Ectodermal cell (in vitro differentiated cells): ENCODE results near the gene DPM2.

ENCODE experiments used
- H3K27ac ChIP-seq: 2 replicates; pipeline ENCODE4 v1.7.0; 2013; ENCODE audit warnings: mild to moderate bottlenecking, low read depth, low read length; ENCODE audit not compliant: insufficient read depth, poor library complexity, severe bottlenecking
- H3K27me3 ChIP-seq: 2 replicates; pipeline ENCODE4 v1.7.0; 2013; ENCODE audit warnings: mild to moderate bottlenecking, low read length; ENCODE audit not compliant: insufficient read depth, control insufficient read depth, poor library complexity, severe bottlenecking
- H3K36me3 ChIP-seq: one replicate; pipeline ENCODE4 v1.7.0; 2013; ENCODE audit warnings: low read length; ENCODE audit not compliant: control insufficient read depth, insufficient read depth
- H3K4me1 ChIP-seq: one replicate; pipeline ENCODE4 v1.7.0; 2013; ENCODE audit warnings: low read length; ENCODE audit not compliant: control insufficient read depth, insufficient read depth
- H3K4me3 ChIP-seq: 2 replicates; pipeline ENCODE4 v1.7.0; 2013; ENCODE audit warnings: low read depth, low read length, control low read depth; ENCODE audit not compliant: insufficient read depth
- H3K9me3 ChIP-seq: 2 replicates; pipeline ENCODE4 v1.7.0; 2013; ENCODE audit warnings: mild to moderate bottlenecking, low read length, moderate library complexity; ENCODE audit not compliant: control insufficient read depth
- WGBS, 2 experiments: methylation state at CpG; one replicate each; pipeline ENCODE4 v1.1.7; 2013; ENCODE audit warnings: missing lambda C conversion rate in 2 of 2; 5-methylcytosine and 5-hydroxymethylcytosine counted together

The DPM2 gene

GRCh38 chr9:127972236-127972871 lies 34.7 kb upstream of the DPM2 start:
- no peaks in the 10 kb centered on the region for H3K27me3 ChIP-seq
- H3K4me1 ChIP-seq = peaks cover 63% of the 10 kb centered on the region
- H3K4me3 ChIP-seq = no peak overlapping the region
- 85 to 89% methylated on average over 12 of the region's 12 CpGs for WGBS, 2 experiments
- H3K9me3 ChIP-seq = no peaks in the 10 kb centered on the region
- peak overlapping the region; percentile 23 for H3K27ac ChIP-seq
- no peaks in the 10 kb centered on the region for H3K36me3 ChIP-seq

GRCh38 chr9:127971357-127972235 lies 33.9 kb upstream of the DPM2 start:
- no peaks in the 10 kb centered on the region for H3K9me3 ChIP-seq
- H3K4me3 ChIP-seq = no peak overlapping the region
- H3K36me3 ChIP-seq = no peaks in the 10 kb centered on the region
- H3K27me3 ChIP-seq = no peaks in the 10 kb centered on the region
- peaks cover 56% of the 10 kb centered on the region for H3K4me1 ChIP-seq
- H3K27ac ChIP-seq = peak overlapping the region; percentile 26
- 28 to 32% methylated on average over 20 of the region's 20 CpGs for whole genome bisulfite sequencing, 2 experiments

- Histone ChIP-seq H3K27me3 (no peaks in the 10 kb centered on the region), H3K9me3 (no peaks in the 10 kb centered on the region), H3K27ac (peak overlapping the region; percentile 26), H3K4me1 (peaks cover 56% of the 10 kb centered on the region), H3K36me3 (no peaks in the 10 kb centered on the region), H3K4me3 (no peak overlapping the region)
- 72 to 73% methylated on average over 16 of the region's 16 CpGs for WGBS, 2 experiments
Observed at GRCh38 chr9:127970401-127971313, 33.0 kb upstream of the DPM2 start.

GRCh38 chr9:127968700-127969383 lies 31.2 kb upstream of the DPM2 start:
- 92 to 94% methylated on average over 10 of the region's 10 CpGs for WGBS, 2 experiments

GRCh38 chr9:127968042-127968441 lies 30.4 kb upstream of the DPM2 start:
- WGBS, 2 experiments = 85 to 89% methylated on average over 3 of the region's 3 CpGs
- no peak overlapping the region for H3K27ac ChIP-seq
- H3K4me3 ChIP-seq = no peak overlapping the region
- no peaks in the 10 kb centered on the region for H3K9me3 ChIP-seq
- no peaks in the 10 kb centered on the region for H3K27me3 ChIP-seq
- H3K36me3 ChIP-seq = no peaks in the 10 kb centered on the region
- peaks cover 38% of the 10 kb centered on the region for H3K4me1 ChIP-seq

More at GRCh38 chr9:127968700-127969383, 31.2 kb upstream of the DPM2 start:
- Histone ChIP-seq H3K9me3 (no peaks in the 10 kb centered on the region), H3K4me1 (peaks cover 45% of the 10 kb centered on the region), H3K4me3 (no peak overlapping the region), H3K27me3 (no peaks in the 10 kb centered on the region), H3K27ac (no peak overlapping the region), H3K36me3 (no peaks in the 10 kb centered on the region)

- 82 to 83% methylated on average over 9 of the region's 9 CpGs for WGBS, 2 experiments
- no peak overlapping the region for H3K4me3 ChIP-seq
- H3K27me3 ChIP-seq = no peaks in the 10 kb centered on the region
- H3K4me1 ChIP-seq = peaks cover 30% of the 10 kb centered on the region
- H3K27ac ChIP-seq = no peak overlapping the region
- no peaks in the 10 kb centered on the region for H3K9me3 ChIP-seq
- H3K36me3 ChIP-seq = no peaks in the 10 kb centered on the region
Observed at GRCh38 chr9:127967151-127967809, 29.6 kb upstream of the DPM2 start.

GRCh38 chr9:127966416-127967150 lies 28.9 kb upstream of the DPM2 start:
- Histone ChIP-seq H3K4me1 (peaks cover 23% of the 10 kb centered on the region), H3K36me3 (no peaks in the 10 kb centered on the region), H3K27ac (no peak overlapping the region), H3K9me3 (no peaks in the 10 kb centered on the region), H3K27me3 (no peaks in the 10 kb centered on the region), H3K4me3 (no peak overlapping the region)
- WGBS, 2 experiments = 87 to 89% methylated on average over 8 of the region's 8 CpGs

GRCh38 chr9:127965953-127966352 lies 28.3 kb upstream of the DPM2 start:
- H3K27me3 ChIP-seq = no peaks in the 10 kb centered on the region
- H3K4me3 ChIP-seq = no peak overlapping the region
- H3K27ac ChIP-seq = no peak overlapping the region
- no peaks in the 10 kb centered on the region for H3K9me3 ChIP-seq
- H3K4me1 ChIP-seq = peaks cover 19% of the 10 kb centered on the region
- 92 to 95% methylated on average over 6 of the region's 6 CpGs for WGBS, 2 experiments
- H3K36me3 ChIP-seq = no peaks in the 10 kb centered on the region
